Activated CD4-positive, alpha-beta T cell treated with anti-CD3 and anti-CD28 coated beads, Interleukin-2, amount 10 ng/mL, durations not matched to agents 24 days and 14 days (primary cell): ENCODE data around the gene RETREG1. TPM values are rescaled to one million over a fixed set of nuclear protein-coding genes. Genes with fewer than 3 reads are reported as not detected.
A peak's percentile ranks its signal among the peaks of the same experiment; 100 is the strongest.
"Not testable (repeated sequence)": the region's sequence is repeated elsewhere in the genome, so short reads cannot be mapped to it uniquely, and the experiment has no call there.

Experiments
- DNase-seq: peaks from one replicate; pipeline ENCODE4 v3.0.0; 2022
- H3K27ac Mint-ChIP-seq: one replicate; pipeline ENCODE4 v1.8.0; 2022; ENCODE audit warnings: mild to moderate bottlenecking, mixed read lengths
- H3K27me3 Mint-ChIP-seq: one replicate; pipeline ENCODE4 v1.8.0; 2022; ENCODE audit warnings: mixed read lengths
- H3K36me3 Mint-ChIP-seq: one replicate; pipeline ENCODE4 v1.8.0; 2022; ENCODE audit warnings: low read depth, mild to moderate bottlenecking, mixed read lengths
- H3K4me1 Mint-ChIP-seq: one replicate; pipeline ENCODE4 v1.8.0; 2021; ENCODE audit warnings: mixed read lengths
- H3K4me3 Mint-ChIP-seq: one replicate; pipeline ENCODE4 v1.8.0; 2022; ENCODE audit warnings: mild to moderate bottlenecking, moderate library complexity, mixed read lengths
- H3K9me3 Mint-ChIP-seq: one replicate; pipeline ENCODE4 v1.8.0; 2021; ENCODE audit warnings: mixed read lengths
- intact Hi-C: fragments of 100-400 bp; cut with micrococcal nuclease; formaldehyde crosslinking; loops from one replicate; pipeline ENCODE4 v1.15.1; 2023
- total RNA-seq: library from RNA; stranded (reverse); gene quantifications from 2 replicates; pipeline ENCODE4 v1.2.3, GENCODE V29; 2022

The RETREG1 gene
- 21.1 and 21.5 TPM in 2 replicates for total RNA-seq

- Mint-ChIP-seq H3K27ac (peak within 1 kb of the TSS; percentile 97), H3K36me3 (peaks cover 18% of the 10 kb centered on the region), H3K4me1 (peaks cover 39% of the 10 kb centered on the region), H3K4me3 (no peak within 1 kb of the TSS), H3K27me3 (no peaks in the 10 kb centered on the region), H3K9me3 (no peaks in the 10 kb centered on the region)
- intact Hi-C loops = loop anchor here (2.0 to 10.0 kb wide), 2 partner anchors 168 to 318 kb away; partner anchors contain the start of gene MYO10
- peak; percentile 95 for DNase-seq
These were observed at the start of gene RETREG1 for GRCh38 chr5:16616536-16617273. TSS of gene RETREG1 (minus strand) at chr5:16616997. CDS start at chr5:16616971, 26 bp downstream.

GRCh38 chr5:16666130-16666882, 49.5 kb upstream of the RETREG1 start:
- no peak for DNase-seq
- Mint-ChIP-seq H3K9me3 (no peaks in the 10 kb centered on the region), H3K4me1 (no peaks in the 10 kb centered on the region), H3K36me3 (no peaks in the 10 kb centered on the region), H3K4me3 (no peak overlapping the region), H3K27ac (no peak overlapping the region), H3K27me3 (no peaks in the 10 kb centered on the region)
- intact Hi-C loops = loop anchor here (5.0 kb wide), 2 partner anchors 114 to 504 kb away; no protein-coding TSS in a partner anchor

- H3K4me3 Mint-ChIP-seq = no peak overlapping the region
- no peak for DNase-seq
- no peaks in the 10 kb centered on the region for H3K36me3 Mint-ChIP-seq
- no peak overlapping the region for H3K27ac Mint-ChIP-seq
- no peaks in the 10 kb centered on the region for H3K27me3 Mint-ChIP-seq
- H3K9me3 Mint-ChIP-seq = no peaks in the 10 kb centered on the region
- H3K4me1 Mint-ChIP-seq = no peaks in the 10 kb centered on the region
- intact Hi-C loops = loop anchor here (5.0 kb wide), 2 partner anchors 113 to 503 kb away; no protein-coding TSS in a partner anchor
These were observed 48.8 kb upstream of the RETREG1 start for GRCh38 chr5:16665601-16666000.

- Mint-ChIP-seq H3K4me1 (no peaks in the 10 kb centered on the region), H3K36me3 (no peaks in the 10 kb centered on the region), H3K9me3 (no peaks in the 10 kb centered on the region), H3K4me3 (no peak overlapping the region), H3K27me3 (no peaks in the 10 kb centered on the region), H3K27ac (no peak overlapping the region)
- DNase-seq = no peak
- intact Hi-C loops = loop anchor here (5.0 kb wide), 1 partner anchor 37 kb away; no protein-coding TSS in a partner anchor
These were observed 47.6 kb upstream of the RETREG1 start for GRCh38 chr5:16664368-16664767.

- no peaks in the 10 kb centered on the region for H3K27me3 Mint-ChIP-seq
- no peak overlapping the region for H3K27ac Mint-ChIP-seq
- DNase-seq = no peak
- H3K4me3 Mint-ChIP-seq = no peak overlapping the region
- intact Hi-C loops = loop anchor here (5.0 kb wide), 1 partner anchor 37 kb away; no protein-coding TSS in a partner anchor
- H3K9me3 Mint-ChIP-seq = no peaks in the 10 kb centered on the region
- no peaks in the 10 kb centered on the region for H3K4me1 Mint-ChIP-seq
- no peaks in the 10 kb centered on the region for H3K36me3 Mint-ChIP-seq
These were observed 47.0 kb upstream of the RETREG1 start for GRCh38 chr5:16663840-16664239.

GRCh38 chr5:16661713-16662112, 44.9 kb upstream of the RETREG1 start:
- Mint-ChIP-seq H3K27me3 (no peaks in the 10 kb centered on the region), H3K4me3 (no peak overlapping the region), H3K4me1 (peaks cover 3% of the 10 kb centered on the region), H3K27ac (no peak overlapping the region), H3K9me3 (peaks cover 7% of the 10 kb centered on the region), H3K36me3 (no peaks in the 10 kb centered on the region)
- intact Hi-C loops = loop anchor here (5.0 kb wide), 1 partner anchor 34 kb away; no protein-coding TSS in a partner anchor
- no peak for DNase-seq

- Mint-ChIP-seq H3K36me3 (no peaks in the 10 kb centered on the region), H3K9me3 (peaks cover 13% of the 10 kb centered on the region), H3K27me3 (no peaks in the 10 kb centered on the region), H3K27ac (no peak overlapping the region), H3K4me3 (no peak overlapping the region), H3K4me1 (peaks cover 5% of the 10 kb centered on the region)
- intact Hi-C loops = loop anchor here (5.0 kb wide), 1 partner anchor 34 kb away; no protein-coding TSS in a partner anchor
- no peak for DNase-seq
These were observed 44.2 kb upstream of the RETREG1 start for GRCh38 chr5:16660982-16661381.

- H3K27me3 Mint-ChIP-seq = no peaks in the 10 kb centered on the region
- H3K4me3 Mint-ChIP-seq = no peak overlapping the region
- no peak for DNase-seq
- intact Hi-C loops = no loop called here
- H3K4me1 Mint-ChIP-seq = peaks cover 7% of the 10 kb centered on the region
- H3K27ac Mint-ChIP-seq = no peak overlapping the region
- H3K36me3 Mint-ChIP-seq = no peaks in the 10 kb centered on the region
- peaks cover 16% of the 10 kb centered on the region for H3K9me3 Mint-ChIP-seq
These were observed 42.7 kb upstream of the RETREG1 start for GRCh38 chr5:16659536-16659935.

- Mint-ChIP-seq H3K36me3 (no peaks in the 10 kb centered on the region), H3K4me3 (no peak overlapping the region), H3K4me1 (peaks cover 7% of the 10 kb centered on the region), H3K9me3 (peaks cover 22% of the 10 kb centered on the region), H3K27me3 (no peaks in the 10 kb centered on the region), H3K27ac (peak overlapping the region; percentile 4)
- intact Hi-C loops = no loop called here
- no peak for DNase-seq
These were observed 39.9 kb upstream of the RETREG1 start for GRCh38 chr5:16656561-16657191.

GRCh38 chr5:16654647-16655334, 38.0 kb upstream of the RETREG1 start:
- DNase-seq = no peak
- Mint-ChIP-seq H3K9me3 (peaks cover 22% of the 10 kb centered on the region), H3K36me3 (no peaks in the 10 kb centered on the region), H3K27me3 (no peaks in the 10 kb centered on the region), H3K4me3 (no peak overlapping the region), H3K27ac (no peak overlapping the region), H3K4me1 (peaks cover 7% of the 10 kb centered on the region)
- intact Hi-C loops = no loop called here

- H3K4me3 Mint-ChIP-seq, DNase-seq, H3K36me3 Mint-ChIP-seq, H3K4me1 Mint-ChIP-seq, H3K27me3 Mint-ChIP-seq, intact Hi-C loops, H3K27ac Mint-ChIP-seq: not testable (repeated sequence)
- peaks cover 20% of the 10 kb centered on the region for H3K9me3 Mint-ChIP-seq
These were observed 31.9 kb upstream of the RETREG1 start for GRCh38 chr5:16648739-16649138.

- H3K27ac Mint-ChIP-seq = no peak overlapping the region
- intact Hi-C loops = no loop called here
These were observed 27.6 kb upstream of the RETREG1 start for GRCh38 chr5:16644301-16644889.

GRCh38 chr5:16642867-16643266, 26.1 kb upstream of the RETREG1 start:
- intact Hi-C loops = no loop called here
- H3K36me3 Mint-ChIP-seq = peaks cover 2% of the 10 kb centered on the region
- H3K9me3 Mint-ChIP-seq = peaks cover 29% of the 10 kb centered on the region

More at GRCh38 chr5:16644301-16644889, 27.6 kb upstream of the RETREG1 start:
- Mint-ChIP-seq H3K4me3 (peak overlapping the region; percentile 44), H3K4me1 (peaks cover 9% of the 10 kb centered on the region), H3K36me3 (peaks cover 2% of the 10 kb centered on the region), H3K9me3 (peaks cover 23% of the 10 kb centered on the region), H3K27me3 (peaks cover under 1% of the 10 kb centered on the region)
- peak; percentile 66 for DNase-seq

More at GRCh38 chr5:16642867-16643266, 26.1 kb upstream of the RETREG1 start:
- DNase-seq = no peak
- Mint-ChIP-seq H3K27me3 (peaks cover 2% of the 10 kb centered on the region), H3K27ac (no peak overlapping the region), H3K4me1 (peaks cover 9% of the 10 kb centered on the region), H3K4me3 (no peak overlapping the region)
